DOHH2 (cell line): ENCODE results near the gene GPR65.
A peak's percentile ranks its signal among the peaks of the same experiment; 100 is the strongest.

Experiments used
- H3F3A ChIP-seq: fragments of 200-600 bp; sonication (generic), shearing (Covaris generic); 2 replicates; pipeline ENCODE4 v1.6.0; 2016; ENCODE audit warnings: antibody characterized with exemption, mild to moderate bottlenecking; ENCODE audit not compliant: control insufficient read depth, insufficient read depth
- H3K27ac ChIP-seq: fragments of 200-600 bp; sonication (generic); 2 replicates; pipeline ENCODE4 v1.5.1; 2014; ENCODE audit warnings: low read depth, mild to moderate bottlenecking, low read length, moderate library complexity
- H3K27me3 ChIP-seq: fragments of 200-600 bp; sonication (generic); 2 replicates; pipeline ENCODE4 v1.6.1; 2014; ENCODE audit warnings: mild to moderate bottlenecking, low read length, mixed read lengths; ENCODE audit not compliant: control insufficient read depth
- H3K36me3 ChIP-seq: fragments of 200-600 bp; sonication (generic); 2 replicates; pipeline ENCODE4 v1.6.1; 2014; ENCODE audit warnings: mild to moderate bottlenecking, low read length, moderate library complexity, mixed read lengths; ENCODE audit not compliant: control insufficient read depth
- H3K4me1 ChIP-seq: fragments of 200-600 bp; sonication (generic); 2 replicates; pipeline ENCODE4 v1.6.1; 2014; ENCODE audit warnings: mild to moderate bottlenecking, low read length, mixed read lengths; ENCODE audit not compliant: control insufficient read depth
- H3K4me2 ChIP-seq: fragments of 200-600 bp; sonication (generic); 2 replicates; pipeline ENCODE4 v1.6.0; 2014; ENCODE audit warnings: mild to moderate bottlenecking, low read length, moderate library complexity
- H3K4me3 ChIP-seq: fragments of 200-600 bp; sonication (generic); 2 replicates; pipeline ENCODE4 v1.5.1; 2014; ENCODE audit warnings: mild to moderate bottlenecking, low read length, mixed read lengths
- H3K79me2 ChIP-seq: fragments of 200-600 bp; sonication (generic); 2 replicates; pipeline ENCODE4 v1.6.1; 2014; ENCODE audit warnings: mild to moderate bottlenecking, low read length, mixed read lengths; ENCODE audit not compliant: control insufficient read depth
- H3K9me2 ChIP-seq: fragments of 200-600 bp; sonication (generic); replicated peaks from 2 replicates; pipeline ENCODE4 v1.6.1; 2014; ENCODE audit warnings: mild to moderate bottlenecking, low read length, mixed read lengths; ENCODE audit not compliant: control insufficient read depth
- H3K9me3 ChIP-seq: fragments of 200-600 bp; sonication (generic); 2 replicates; pipeline ENCODE4 v1.6.1; 2014; ENCODE audit warnings: antibody characterized with exemption, low read length, mixed read lengths; ENCODE audit not compliant: control insufficient read depth, insufficient read depth
- H4K20me1 ChIP-seq: fragments of 200-600 bp; sonication (generic); 2 replicates; pipeline ENCODE4 v1.6.0; 2014; ENCODE audit warnings: low read depth, mild to moderate bottlenecking, antibody characterized with exemption, low read length, moderate library complexity; ENCODE audit not compliant: control insufficient read depth, insufficient read depth
- EZH2phosphoT487 ChIP-seq: fragments of 200-600 bp; sonication (generic); IDR thresholded peaks from 2 replicates; pipeline ENCODE4 v1.6.1; 2017; ENCODE audit warnings: borderline replicate concordance, mild to moderate bottlenecking, antibody characterized with exemption, low read length, moderate library complexity, mixed read lengths
- TF ChIP-seq, protein P1 (sequence below): fragments of 200-600 bp; sonication (generic); IDR thresholded peaks from one replicate; pipeline ENCODE4 v1.5.1; 2014; ENCODE audit warnings: antibody characterized with exemption, mild to moderate bottlenecking, low read depth, low read length; ENCODE audit not compliant: poor library complexity, severe bottlenecking

GPR65 gene

DNA sequence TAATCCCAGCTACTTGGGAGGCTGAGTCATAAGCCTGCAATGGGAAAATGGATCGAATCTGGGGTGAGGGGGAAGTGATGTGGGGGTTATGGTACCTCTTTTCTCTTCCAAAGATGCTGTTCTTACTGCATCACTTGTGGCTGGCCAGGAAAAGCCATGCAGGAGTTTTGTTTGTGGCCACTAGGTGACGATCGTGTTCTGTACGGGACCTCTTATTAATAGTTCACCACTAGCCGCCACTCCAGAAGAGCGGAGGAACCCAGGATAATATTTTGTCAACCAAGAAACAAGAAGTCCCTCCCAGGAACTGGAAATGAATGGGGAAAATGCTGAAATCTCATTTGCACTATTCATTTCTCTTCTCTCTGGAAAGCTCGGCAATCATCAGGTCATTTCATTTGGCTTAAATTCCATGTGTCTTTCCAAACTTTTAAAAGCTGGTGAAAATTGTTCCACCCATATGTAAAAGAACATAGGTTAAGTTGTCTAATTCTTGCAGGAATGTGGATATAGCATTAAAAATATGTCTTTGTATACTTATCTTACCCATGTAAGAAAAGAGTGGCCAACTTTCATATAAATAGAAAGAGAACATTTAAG, 8.9 kb downstream of the GPR65 start:
- no peak overlapping the region for H3K4me3 ChIP-seq
- no peaks in the 10 kb centered on the region; the same call in 1 of the 2 replicates for H4K20me1 ChIP-seq
- H3K79me2 ChIP-seq: peaks cover 41% of the 10 kb centered on the region
- H3K4me2 ChIP-seq: no peak overlapping the region
- no peak overlapping the region for H3K27ac ChIP-seq
- peaks cover 7% of the 10 kb centered on the region; the same call in 1 of the 2 replicates for H3K36me3 ChIP-seq
- no peaks in the 10 kb centered on the region for H3K9me2 ChIP-seq
- no peaks in the 10 kb centered on the region for H3F3A ChIP-seq
- no peaks in the 10 kb centered on the region for H3K9me3 ChIP-seq
- no peaks in the 10 kb centered on the region for H3K27me3 ChIP-seq
- TF ChIP-seq, protein P1, sequence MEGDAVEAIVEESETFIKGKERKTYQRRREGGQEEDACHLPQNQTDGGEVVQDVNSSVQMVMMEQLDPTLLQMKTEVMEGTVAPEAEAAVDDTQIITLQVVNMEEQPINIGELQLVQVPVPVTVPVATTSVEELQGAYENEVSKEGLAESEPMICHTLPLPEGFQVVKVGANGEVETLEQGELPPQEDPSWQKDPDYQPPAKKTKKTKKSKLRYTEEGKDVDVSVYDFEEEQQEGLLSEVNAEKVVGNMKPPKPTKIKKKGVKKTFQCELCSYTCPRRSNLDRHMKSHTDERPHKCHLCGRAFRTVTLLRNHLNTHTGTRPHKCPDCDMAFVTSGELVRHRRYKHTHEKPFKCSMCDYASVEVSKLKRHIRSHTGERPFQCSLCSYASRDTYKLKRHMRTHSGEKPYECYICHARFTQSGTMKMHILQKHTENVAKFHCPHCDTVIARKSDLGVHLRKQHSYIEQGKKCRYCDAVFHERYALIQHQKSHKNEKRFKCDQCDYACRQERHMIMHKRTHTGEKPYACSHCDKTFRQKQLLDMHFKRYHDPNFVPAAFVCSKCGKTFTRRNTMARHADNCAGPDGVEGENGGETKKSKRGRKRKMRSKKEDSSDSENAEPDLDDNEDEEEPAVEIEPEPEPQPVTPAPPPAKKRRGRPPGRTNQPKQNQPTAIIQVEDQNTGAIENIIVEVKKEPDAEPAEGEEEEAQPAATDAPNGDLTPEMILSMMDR: peak; percentile 80
- no peak for TF ChIP-seq EZH2phosphoT487
- peaks cover 3% of the 10 kb centered on the region; the same call in 1 of the 2 replicates for H3K4me1 ChIP-seq

- Histone ChIP-seq H3K4me1 (peaks cover 3% of the 10 kb centered on the region; the same call in 1 of the 2 replicates), H3K27me3 (no peaks in the 10 kb centered on the region), H3K36me3 (no peaks in the 10 kb centered on the region), H3K4me3 (no peak overlapping the region), H3K9me2 (no peaks in the 10 kb centered on the region), H4K20me1 (no peaks in the 10 kb centered on the region), H3K79me2 (peaks cover 13% of the 10 kb centered on the region), H3K27ac (no peak overlapping the region), H3K4me2 (no peak overlapping the region), H3K9me3 (no peaks in the 10 kb centered on the region), H3F3A (no peaks in the 10 kb centered on the region)
- no peak for TF ChIP-seq EZH2phosphoT487
- TF ChIP-seq, protein P1: no peak
Measured at GRCh38 chr14:88016768-88017167, 11.8 kb downstream of the GPR65 start.

- Histone ChIP-seq H3K79me2 (peaks cover 10% of the 10 kb centered on the region), H3K27ac (no peak overlapping the region), H3K27me3 (no peaks in the 10 kb centered on the region), H3K36me3 (no peaks in the 10 kb centered on the region), H3K4me1 (peaks cover 3% of the 10 kb centered on the region; the same call in 1 of the 2 replicates), H3K9me2 (no peaks in the 10 kb centered on the region), H3K9me3 (no peaks in the 10 kb centered on the region), H3K4me2 (no peak overlapping the region), H3F3A (no peaks in the 10 kb centered on the region), H3K4me3 (no peak overlapping the region), H4K20me1 (no peaks in the 10 kb centered on the region)
- TF ChIP-seq EZH2phosphoT487: no peak
- TF ChIP-seq, protein P1: no peak
Measured at GRCh38 chr14:88017535-88017934, 12.6 kb downstream of the GPR65 start.
